Embryonic facial prominence (tissue), 1 donor: ENCODE data around the gene PGAM5.

Source experiments
- DNase-seq: peaks from one replicate; pipeline ENCODE4 v3.0.0-alpha.2; 2016; ENCODE audit errors: extremely low spot score

PGAM5 gene

DNA sequence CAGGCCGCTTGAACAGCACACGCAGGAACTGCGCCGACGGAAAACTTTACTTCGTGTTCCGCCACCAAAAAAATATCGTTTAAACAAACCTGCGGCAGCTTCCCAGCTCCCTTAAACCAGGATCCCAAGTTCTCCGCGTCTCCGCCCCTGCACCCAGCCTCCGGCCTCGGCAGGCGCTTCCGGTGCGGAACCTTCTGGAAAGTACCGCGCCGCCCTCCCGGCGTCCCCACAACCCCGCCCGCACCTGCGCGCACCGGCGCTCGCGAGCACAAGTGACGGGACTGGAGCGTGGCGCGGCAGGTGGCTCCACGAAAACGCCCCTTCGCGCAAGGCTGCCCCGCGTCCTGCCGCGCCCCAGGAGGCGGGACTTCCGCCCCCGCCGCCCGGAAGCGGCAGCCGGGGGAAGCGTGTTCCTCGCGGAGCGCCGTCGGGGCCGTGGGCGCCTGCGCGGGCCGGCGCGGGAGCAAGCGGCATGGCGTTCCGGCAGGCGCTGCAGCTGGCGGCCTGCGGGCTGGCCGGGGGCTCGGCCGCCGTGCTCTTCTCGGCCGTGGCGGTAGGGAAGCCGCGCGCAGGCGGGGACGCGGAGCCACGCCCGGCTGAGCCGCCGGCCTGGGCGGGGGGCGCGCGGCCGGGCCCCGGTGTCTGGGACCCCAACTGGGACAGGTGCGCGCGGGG, at the start of gene PGAM5:
TSS of gene PGAM5 (plus strand) at position 438 of the 675 bp plus-strand sequence. CDS start at position 473, 35 bp downstream.
- peak; percentile 45 for DNase-seq

DNA sequence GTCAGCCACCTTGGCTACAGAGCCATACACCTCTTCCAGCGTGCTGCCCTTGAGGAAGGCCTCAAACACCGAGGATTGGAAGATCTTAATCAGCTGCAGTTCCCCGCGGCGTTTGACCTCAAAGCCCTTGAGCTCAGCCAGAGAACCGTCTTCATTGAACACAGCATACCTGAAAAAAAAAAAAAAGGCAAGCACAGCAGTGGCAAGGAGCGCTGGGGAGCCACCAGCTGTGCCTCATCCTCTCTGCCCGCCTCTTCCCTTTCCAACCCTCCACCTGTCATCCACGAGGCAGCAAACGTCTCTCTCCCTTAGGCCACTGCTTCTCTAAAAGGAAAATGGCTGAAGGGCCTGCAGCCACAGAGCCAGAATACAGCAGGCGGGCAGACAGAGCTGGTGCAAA, 49.6 kb upstream of the PGAM5 start:
- no peak for DNase-seq

DNA sequence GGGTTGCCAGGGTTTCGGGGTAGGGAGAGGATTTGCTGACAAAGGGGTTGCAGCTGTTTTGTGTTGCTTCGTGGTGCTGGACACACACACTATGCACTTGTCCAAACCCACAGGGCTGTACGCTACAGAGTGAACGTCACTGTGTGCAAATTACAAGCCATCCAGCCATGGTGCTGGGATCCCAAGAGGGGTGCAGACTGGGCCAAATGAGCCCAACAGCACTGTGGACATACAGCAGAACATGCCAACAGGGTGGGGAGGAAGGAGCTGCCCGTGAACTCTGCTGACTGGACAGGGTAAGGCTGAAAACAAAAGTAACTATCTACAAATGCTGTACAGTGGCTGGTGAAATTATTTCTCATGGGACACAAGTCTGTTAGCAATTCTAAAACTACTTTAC, 48.7 kb upstream of the PGAM5 start:
- no peak for DNase-seq

DNA sequence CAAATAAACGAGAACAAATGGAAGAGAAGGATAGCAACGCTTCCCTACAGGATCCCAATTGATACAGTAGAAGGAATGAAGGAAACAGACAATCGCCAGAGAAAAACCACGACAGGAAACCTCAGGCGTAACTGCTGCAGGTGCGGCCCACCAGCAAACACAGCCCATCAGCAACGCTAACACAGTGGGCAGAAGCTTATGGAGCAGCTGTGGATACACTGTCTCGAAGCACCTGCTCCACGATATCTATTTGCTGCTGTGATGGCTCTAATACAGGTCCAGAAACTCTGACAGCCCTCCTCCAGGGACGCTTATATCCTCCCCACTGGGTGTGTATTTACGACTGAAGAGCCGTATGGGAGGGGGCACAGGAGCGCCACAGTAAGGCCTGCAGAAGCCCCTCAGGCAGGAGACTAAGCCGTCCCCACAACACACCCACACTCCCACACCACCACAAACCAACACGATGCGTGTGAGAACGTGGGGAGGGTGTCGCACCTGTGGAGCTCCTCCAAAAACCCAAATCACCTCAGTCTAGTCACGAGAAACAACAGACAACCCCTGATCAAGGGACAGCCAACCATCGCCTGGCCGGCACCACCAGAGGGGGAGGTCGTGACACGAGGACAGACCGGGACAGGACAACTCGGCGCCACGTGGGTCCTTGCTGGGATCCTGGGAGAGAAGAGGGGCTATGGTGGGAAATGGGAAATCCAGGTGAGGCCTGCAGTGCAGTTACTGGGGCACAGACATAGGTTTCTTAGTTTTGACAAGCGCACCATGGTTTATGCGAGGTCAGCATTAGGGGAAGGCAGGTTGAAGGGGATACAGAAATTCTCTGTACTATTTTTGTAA, 47.5 kb upstream of the PGAM5 start:
- no peak for DNase-seq

DNA sequence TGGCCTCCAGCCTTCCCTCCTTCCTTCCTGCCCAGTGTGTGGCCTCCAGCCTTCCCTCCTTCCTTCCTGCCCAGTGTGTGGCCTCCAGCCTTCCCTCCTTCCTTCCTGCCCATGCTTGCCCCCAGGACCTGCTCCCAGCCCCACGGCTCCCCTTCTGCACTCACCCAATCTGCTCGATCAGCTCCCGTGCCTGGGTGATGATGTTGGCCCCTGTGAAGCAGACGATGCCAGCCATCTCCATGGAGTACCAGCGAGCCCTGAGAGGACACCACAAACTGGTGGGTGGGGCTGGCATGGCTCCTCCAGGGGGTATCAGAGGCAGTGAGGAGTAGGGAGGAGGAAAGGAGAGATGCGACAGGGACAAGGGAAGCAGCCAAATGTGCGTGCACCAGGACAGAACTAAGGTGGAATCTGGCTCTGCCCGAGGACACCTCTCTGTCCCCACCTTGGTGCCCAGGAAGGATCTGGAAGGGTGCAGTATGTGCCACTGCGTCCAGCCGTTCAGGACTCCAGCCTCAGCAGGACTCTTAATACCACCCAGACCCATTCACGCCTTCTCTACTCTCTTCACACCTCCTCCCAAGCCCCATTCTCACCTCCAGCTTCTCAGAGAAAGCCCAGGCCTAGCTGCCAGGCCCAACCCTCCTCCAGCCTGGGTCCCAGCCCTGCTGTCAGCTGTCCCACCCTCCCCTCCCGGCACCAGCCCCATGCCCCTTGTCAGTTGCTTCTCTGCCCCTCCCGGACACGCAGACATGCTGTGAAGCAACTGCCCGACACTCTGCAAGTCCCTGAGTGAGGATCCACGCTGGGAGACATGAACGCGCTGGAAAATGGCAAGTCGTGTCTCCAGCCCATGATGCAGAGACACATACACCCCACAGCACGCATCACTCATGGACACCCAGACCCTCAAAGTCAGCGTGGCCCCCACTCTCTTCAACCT, 46.2 kb upstream of the PGAM5 start:
- no peak for DNase-seq

DNA sequence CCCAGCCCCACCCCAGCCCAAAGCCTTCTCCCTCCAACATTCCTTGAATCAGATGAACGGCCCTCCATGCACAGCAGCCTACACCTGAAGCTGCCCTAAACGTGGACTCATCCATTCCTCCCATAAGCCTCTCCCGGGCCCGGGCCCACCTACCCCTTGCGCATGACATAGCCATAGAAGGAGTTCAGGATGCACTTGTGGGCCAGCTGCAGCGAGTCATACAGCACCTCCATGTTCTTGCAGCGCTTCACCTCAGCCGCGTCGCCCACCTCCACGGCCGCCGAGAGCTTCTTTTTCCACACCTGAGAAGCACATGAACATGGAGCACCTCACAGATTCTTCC, 45.5 kb upstream of the PGAM5 start:
- no peak for DNase-seq

DNA sequence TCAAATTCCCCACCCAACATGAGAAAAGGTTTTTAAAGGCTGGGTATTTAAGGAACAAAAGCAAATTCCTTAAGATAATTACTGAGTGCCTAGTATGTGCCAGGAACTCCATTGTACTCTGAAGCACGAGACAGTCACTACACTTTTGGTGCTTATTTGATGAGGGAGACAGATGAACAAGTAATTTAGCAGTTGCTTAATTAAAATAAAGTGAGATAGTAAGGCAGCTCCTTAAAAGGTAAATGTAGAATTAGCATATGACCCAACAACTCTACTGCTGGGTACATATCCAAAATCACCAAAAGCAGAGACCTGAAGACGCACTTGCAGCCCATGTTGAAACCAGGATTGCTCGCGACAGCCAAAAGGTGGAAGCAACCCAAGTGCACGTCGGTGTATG, 44.8 kb upstream of the PGAM5 start:
- no peak for DNase-seq

DNA sequence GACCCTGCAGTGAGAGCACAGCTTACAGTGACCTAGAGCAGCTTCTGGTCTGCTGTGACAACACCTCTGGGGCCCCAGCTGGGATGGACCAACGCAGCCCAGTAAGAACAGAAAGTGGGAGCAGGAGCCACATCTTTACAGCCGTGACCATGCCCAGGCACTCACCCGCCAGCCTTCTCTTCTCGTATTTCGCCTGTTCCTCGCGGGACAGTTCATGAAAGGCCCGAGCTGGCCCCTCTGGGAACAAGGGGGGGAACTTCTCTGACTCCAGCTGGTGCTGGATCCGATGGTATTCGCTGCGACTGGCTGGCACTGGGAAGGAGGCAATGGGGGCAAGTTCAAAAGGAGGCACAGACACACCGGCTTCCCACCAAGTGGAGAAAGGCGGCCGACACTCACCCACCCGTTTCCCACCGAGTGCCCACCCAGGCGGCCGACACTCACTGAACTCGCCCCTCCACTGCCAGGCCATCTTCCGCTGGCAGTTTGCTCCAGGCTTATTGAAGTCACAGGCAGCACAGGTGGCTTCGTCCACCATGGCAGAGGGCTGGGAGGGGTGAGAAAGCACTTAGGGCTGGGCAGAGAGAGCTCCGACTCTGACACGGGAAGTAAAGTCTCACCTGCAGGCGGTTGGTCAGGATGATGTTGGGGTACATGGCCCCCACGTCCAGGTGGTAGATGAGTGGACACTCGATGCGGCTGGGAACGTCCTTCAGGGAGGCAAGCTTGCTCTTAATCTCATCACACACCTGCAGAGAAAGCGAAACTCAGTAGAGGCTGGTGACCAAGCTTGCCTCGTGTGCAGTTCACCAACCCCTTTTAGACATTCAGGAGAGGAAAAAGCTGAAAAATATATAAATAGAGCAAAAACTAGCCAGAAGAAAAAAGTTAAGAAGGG, 42.2 kb upstream of the PGAM5 start:
- DNase-seq: no peak

DNA sequence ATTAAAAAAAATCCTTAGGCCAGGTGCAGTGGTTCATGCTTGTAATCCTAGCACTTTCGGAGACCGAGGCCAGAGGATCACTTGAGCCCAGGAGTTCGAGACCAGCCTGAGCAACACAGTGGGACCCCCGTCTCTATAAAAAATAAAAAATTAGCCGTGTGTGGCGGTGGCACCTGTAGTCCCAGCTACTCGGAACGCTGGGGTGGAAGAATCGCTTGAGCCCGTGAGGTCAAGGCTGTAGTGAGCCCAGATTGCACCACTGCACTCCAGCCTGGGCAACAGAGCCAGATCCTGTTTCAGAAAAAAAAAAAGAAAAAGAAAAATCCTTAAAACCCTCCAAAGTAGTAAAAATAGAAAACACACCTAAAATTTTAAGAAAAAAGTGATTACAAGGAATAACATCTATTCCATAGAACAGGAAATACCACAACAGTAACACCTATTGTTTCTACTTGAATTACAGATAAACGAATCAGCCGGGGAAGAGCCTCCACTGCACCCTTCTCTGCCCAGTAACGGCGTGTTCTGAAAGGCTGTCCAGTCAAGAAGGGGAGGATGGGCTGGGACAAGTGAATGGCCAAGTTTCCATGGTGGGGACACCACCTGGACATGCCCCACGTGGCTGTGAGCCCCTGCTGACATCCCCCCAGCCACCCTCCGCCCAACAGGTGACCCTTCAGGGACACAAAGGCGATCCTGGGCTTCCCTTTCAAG, 41.3 kb upstream of the PGAM5 start:
- DNase-seq: no peak

DNA sequence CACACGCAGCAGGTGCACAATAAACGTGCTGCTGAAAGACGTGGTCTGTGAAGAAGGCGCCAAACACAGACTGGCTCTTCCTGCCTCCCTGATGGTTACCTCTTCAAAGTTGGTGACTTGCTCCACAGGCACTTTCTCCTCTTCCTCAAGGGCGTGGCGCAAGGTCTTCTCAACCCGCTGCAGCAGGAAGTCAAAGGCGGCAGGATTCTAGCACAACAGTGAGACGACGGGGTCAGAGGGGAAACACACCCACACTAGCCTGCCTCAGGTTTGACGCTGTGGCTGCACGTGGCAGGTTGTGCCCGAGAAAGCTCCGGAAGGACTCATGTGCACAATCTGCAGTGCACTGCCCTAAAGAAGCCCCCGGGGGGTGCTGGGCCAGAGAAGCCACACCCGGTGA, 38.5 kb upstream of the PGAM5 start:
- DNase-seq: no peak

DNA sequence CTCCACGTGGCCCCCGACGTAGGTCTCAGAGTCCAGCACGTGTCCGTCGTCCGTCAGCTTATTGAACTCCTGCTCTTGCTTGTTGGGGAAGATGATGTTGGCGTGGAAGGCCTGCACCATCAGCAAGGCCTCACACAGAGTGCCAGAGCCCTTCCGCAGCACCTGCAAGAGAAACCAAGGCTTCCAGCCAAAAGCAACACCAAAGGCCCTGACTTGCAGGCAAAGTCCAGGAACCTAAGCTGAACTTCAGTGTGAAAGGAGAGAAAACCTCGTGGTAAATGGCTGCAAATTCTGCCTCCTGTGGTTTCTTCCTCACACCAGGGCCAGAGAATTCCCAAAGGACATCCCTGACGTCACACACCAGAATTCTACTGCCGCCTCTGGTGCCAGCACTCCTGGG, 38.0 kb upstream of the PGAM5 start:
- no peak for DNase-seq

DNA sequence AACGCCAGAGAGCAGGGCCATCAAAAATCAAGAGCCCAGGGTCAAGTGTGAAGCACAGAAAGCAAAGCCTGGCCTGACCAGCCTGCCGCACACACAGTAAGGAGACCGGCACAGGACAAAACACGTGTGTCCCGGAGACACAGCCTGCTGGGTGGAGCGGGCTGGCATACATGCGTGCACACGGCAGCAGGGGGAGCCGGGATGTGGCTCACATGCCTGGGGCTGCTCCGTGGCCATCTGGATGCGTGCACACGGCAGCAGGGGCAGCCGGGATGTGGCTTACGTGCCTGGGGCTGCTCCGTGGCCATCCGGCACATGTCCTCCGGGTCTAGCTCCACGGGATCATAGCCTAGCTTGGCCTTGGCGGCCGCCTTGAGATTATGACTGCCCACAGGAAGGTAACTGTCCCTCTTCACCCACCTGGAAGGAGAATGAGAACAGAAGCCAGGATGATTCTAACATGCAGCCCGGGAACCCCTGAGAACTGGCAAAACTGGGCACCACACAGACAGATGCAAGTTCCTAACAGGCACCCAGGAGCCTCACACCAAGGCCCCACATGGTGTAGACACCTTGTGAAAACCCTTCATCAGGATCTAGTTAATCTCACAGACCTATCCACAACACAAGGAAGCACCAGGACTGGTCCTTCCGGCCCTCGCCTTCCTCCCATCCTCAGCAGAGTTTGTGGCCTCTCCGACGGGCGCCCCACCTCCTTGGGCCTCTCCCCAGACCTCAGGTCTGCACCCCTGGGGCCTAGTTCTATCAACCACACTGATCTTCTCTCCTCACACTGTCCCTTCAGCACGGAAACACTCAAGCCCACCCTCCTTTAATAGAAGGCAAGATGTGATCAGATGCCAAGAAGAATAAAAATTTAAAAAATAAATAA, 37.1 kb upstream of the PGAM5 start:
- DNase-seq: no peak

DNA sequence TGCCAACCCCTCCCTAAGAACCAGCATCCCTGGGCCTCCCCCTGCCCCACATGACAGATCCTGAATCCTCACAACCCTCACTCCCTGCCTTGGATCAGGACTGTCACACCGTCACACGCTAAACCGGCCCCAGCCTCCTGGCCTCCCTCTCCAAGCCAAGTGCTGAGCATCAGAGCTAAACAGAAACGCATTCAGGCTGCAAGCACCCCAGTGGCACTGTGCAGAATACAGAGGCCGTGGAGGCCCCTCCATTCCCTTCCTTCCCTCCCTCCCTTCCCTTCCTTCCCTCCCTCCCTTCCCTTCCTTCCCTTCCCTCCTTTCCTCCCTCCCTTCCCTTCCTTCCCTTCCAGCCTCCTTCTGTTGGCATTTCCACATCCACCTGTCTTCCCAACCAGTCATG, 36.1 kb upstream of the PGAM5 start:
- no peak for DNase-seq

DNA sequence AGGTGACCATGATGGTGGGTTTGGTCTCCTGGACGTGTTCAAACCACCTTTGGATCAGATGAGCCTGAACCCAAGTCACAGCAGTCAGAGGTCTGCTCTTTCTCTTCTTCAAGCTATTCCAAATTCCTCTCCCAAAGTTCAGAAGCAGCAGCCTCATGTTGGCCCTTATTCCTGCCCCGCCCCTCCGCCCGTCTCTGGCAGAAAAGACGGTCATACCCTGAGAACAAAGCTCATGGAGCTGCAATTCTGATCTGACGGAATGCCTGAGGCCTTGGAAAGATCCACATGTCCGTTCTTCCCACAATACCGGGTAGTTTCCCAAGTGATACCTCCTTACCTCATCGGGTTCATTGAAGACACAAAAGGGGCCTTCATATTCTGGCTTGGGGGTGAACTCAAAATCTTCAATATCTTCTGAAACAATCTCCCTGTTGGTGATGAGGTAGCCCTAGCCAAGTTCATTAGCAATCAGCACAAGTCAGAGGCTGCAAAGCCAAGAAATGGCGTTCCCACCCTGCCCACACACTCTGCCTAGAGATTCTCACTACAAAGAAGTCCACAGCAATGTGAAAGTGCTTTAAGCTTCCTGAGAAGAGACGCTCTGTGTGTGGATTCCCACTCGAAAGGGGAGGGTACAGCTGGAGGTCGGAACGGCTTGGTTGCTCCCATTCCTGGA, 34.7 kb upstream of the PGAM5 start:
- no peak for DNase-seq

DNA sequence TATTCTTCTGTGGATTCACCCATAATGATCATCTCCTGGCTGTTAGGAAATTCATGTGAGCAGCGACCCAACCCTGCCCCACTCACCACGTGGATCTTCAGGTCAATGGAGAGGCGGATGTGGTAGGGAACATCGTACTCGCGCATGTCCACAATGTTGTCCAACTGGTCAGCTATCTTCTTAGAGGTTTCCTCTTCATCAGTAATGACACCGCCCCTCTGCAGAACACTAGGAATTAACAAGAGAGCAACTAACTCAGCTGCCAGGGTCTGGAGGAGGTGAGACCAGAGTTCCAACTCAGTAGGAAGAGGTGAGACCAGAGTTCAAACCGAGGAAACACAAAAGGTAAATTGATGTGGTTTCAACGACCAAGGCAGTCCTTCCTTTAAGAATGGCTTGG, 33.1 kb upstream of the PGAM5 start:
- no peak for DNase-seq

DNA sequence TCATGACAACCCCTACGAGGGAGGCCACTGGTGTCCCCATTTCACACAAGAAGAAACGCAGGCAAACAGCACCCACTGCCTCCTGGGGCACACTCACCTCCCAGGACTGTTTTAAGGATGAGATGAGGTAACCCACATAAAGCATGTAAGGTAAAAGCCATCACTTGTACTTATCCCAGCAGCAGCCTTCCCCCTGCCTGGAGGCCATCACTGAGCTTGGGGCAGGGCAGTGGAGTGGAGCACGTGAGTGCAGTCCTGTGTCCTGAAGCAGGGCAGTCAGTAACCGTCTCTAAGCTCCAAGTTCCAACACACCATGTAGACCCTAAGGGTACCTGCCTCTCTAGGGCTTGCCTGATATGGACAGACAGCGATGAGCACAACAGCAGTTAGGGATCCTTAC, 25.2 kb upstream of the PGAM5 start:
- DNase-seq: no peak

DNA sequence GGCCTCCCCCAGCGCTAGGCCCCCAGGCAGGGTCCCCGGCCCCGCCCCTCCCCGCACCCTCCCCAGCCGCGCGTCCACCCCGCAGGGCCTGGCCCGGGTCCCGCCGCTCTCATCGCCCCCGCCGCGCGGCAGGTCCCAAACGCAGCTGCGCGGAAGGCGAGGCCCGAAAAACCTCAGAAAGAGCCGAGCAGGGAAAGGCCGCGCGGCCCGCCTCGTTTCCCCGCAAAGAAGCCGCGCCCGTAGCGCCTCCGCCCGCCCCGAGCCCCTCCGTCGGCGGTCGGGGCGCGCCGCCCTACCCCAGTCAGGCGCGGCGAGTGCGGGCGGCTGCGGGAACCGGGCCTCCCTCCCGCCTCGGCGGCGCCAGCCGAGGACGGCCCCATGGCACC, 23.8 kb upstream of the PGAM5 start:
- no peak for DNase-seq

DNA sequence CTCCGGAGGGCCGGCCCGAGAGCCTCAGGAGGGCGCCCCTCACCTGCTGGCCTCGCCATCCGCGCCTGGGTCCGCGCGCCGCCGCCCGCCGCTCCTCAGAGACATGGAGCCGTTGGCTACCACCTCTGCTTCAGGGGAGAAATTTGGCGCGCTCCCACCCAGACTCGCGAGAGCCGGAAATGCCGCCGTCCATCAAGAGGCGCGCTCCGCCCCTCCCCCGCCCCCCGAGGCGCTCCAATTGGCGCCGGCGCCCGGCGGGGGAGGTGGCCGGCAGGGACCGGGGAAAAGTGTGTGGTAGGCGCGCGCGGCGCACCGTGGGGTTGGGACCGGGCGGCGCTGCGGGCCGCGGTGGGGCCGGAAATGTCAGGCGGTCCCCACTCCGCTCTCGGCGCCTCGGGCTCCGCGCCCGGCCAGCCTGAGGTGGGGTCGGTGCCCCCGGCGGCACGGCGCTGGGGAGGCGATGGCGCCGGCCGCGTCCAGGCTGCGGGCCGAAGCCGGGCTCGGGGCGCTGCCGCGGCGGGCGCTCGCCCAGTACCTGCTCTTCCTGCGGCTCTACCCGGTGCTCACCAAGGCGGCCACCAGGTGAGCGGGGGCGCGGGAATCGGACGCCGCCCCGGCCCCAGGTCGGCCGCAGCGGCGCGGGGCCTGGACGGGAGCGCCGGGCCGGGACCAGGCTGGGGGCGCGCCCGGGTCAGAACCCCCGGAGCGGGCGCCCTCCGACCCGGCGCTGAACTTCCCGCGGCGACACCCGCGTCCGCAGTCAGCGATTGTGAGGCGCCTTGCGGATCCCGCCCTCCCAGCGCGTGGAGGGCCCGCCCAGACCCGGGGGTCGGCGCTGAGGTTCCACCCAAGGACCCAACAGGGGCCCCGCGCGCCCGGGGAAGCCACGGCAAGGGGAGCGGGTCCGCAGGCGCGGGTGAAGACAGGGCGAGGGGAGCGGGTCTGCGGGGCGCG, 23.2 kb upstream of the PGAM5 start, which contains the start of the genes POLE and PXMP2:
TSS of gene POLE (minus strand) at position 132 of the 954 bp plus-strand sequence. CDS start at position 105, 27 bp downstream.
TSS of gene PXMP2 (plus strand) at position 377 of the 954 bp plus-strand sequence. CDS start at position 461, 84 bp downstream.
- peak; percentile 86 for DNase-seq
